Activated CD8-positive, alpha-beta memory T cell treated with anti-CD3 and anti-CD28 coated beads, Interleukin-2, amount 50 U/mL, for 24 hours (primary cell): ENCODE data around the gene PCDHB13.
"Not testable (repeated sequence)": the region's sequence is repeated elsewhere in the genome, so short reads cannot be mapped to it uniquely, and the experiment has no call there.

Experiments
- DNase-seq: peaks from one replicate; pipeline ENCODE4 v3.0.0-alpha.2; 2020; ENCODE audit errors: extremely low read depth

PCDHB13 gene

DNA sequence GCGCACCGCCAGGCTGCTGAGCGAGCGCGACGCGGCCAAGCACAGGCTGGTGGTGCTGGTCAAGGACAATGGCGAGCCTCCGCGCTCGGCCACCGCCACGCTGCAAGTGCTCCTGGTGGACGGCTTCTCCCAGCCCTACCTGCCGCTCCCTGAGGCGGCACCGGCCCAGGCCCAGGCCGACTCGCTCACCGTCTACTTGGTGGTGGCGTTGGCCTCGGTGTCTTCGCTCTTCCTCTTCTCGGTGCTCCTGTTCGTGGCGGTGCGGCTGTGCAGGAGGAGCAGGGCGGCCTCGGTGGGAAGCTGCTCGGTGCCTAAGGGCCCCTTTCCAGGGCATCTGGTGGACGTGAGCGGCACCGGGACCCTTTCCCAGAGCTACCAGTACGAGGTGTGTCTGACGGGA lies 12.1 kb upstream of the PCDHB13 start:
- not testable (repeated sequence) for DNase-seq

DNA sequence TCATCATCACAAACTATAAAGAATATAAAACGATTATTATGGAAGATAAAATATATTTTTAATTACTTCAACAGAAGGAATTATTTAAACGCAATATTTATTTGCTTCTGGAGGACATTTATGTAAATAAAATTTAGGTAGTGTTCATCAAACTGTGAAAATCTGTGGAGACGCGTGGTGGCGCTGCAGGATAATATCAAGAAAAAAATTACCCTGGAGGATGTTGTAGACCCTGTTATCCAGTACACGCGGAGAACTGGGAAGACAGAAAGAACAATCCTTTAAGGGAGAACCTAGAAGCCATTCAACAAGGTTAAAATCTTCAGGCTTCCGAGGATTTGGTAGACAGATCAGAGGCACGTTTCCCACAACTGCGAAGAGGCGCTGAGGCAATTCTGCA lies 5.2 kb upstream of the PCDHB13 start, which contains the start of gene PCDHB12:
Gene PCDHB12 (plus strand): TSS at position 242 of the 400 bp plus-strand sequence. CDS start 189 bp downstream, outside the sequence.
- no peak for DNase-seq

GRCh38 chr5:141210281-141210680 lies 3.4 kb upstream of the PCDHB13 start:
- DNase-seq, result not testable (repeated sequence)

DNA sequence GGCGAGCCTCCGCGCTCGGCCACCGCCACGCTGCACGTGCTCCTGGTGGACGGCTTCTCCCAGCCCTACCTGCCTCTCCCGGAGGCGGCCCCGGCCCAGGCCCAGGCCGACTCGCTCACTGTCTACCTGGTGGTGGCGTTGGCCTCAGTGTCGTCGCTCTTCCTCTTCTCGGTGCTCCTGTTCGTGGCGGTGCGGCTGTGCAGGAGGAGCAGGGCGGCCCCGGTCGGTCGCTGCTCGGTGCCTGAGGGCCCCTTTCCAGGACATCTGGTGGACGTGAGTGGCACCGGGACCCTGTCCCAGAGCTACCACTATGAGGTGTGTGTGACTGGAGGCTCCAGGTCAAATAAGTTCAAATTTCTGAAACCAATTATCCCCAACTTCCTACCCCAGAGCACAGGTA lies 2.9 kb upstream of the PCDHB13 start:
- DNase-seq, result not testable (repeated sequence)

- DNase-seq, result not testable (repeated sequence)
Observed at GRCh38 chr5:141214583-141214982, 864 bp downstream of the PCDHB13 start.

DNA sequence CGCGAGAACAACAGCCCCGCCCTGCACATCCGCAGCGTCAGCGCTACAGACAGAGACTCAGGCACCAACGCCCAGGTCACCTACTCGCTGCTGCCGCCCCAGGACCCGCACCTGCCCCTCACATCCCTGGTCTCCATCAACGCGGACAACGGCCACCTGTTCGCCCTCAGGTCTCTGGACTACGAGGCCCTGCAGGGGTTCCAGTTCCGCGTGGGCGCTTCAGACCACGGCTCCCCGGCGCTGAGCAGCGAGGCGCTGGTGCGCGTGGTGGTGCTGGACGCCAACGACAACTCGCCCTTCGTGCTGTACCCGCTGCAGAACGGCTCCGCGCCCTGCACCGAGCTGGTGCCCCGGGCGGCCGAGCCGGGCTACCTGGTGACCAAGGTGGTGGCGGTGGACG lies 1.8 kb downstream of the PCDHB13 start:
- DNase-seq, result not testable (repeated sequence)

GRCh38 chr5:141216035-141216434 lies 2.3 kb downstream of the PCDHB13 start:
- DNase-seq, result not testable (repeated sequence)

- DNase-seq, result no peak
Observed at GRCh38 chr5:141223112-141223783, 9.5 kb downstream of the PCDHB13 start, which contains the start of gene PCDHB14. Gene PCDHB14, plus strand, starts transcription at chr5:141223343. Its CDS starts 163 bp downstream, at chr5:141223506.

DNA sequence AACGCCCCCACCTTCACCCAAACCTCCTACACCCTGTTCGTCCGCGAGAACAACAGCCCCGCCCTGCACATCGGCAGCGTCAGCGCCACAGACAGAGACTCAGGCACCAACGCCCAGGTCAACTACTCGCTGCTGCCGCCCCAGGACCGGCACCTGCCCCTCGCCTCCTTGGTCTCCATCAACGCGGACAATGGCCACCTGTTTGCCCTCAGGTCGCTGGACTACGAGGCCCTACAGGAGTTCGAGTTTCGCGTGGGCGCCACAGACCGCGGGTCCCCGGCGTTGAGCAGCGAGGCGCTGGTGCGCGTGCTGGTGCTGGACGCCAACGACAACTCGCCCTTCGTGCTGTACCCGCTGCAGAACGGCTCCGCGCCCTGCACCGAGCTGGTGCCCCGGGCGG lies 11.1 kb downstream of the PCDHB13 start:
- DNase-seq, result not testable (repeated sequence)

DNA sequence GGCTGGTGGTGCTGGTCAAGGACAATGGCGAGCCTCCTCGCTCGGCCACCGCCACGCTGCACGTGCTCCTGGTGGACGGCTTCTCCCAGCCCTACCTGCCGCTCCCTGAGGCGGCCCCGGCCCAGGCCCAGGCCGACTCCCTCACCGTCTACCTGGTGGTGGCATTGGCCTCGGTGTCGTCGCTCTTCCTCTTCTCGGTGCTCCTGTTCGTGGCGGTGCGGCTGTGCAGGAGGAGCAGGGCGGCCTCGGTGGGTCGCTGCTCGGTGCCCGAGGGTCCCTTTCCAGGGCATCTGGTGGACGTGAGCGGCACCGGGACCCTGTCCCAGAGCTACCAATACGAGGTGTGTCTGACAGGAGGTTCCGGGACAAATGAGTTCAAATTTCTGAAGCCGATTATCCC lies 11.7 kb downstream of the PCDHB13 start:
- not testable (repeated sequence) for DNase-seq

DNA sequence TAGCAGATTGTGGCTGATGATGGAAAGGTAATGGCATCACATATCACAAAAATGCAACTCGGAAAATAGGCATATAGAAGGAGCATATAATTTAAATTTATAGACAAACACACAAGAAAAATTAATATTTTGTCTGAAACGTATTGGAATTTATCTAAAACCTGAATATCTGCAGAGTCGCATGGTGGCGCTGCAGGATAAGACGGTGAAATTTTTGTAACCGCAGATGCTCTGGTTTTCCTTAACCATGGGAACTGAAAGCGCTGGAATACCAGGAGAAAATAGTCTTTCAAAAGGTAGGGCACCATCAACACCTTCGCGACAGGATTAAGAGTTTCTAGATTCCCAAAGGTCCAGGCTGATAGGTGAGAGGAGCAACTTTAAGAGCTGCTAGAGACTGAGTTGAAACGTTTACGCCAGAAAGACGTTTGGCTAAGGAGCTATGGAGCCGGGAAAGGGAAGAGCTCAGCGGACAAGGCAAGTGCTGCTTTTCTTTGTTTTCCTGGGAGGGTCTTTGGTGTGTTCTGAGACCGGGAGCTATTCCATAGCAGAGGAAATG lies 20.5 kb downstream of the PCDHB13 start:
- DNase-seq, result no peak

GRCh38 chr5:141235922-141236321 lies 22.2 kb downstream of the PCDHB13 start:
- DNase-seq, result not testable (repeated sequence)

DNA sequence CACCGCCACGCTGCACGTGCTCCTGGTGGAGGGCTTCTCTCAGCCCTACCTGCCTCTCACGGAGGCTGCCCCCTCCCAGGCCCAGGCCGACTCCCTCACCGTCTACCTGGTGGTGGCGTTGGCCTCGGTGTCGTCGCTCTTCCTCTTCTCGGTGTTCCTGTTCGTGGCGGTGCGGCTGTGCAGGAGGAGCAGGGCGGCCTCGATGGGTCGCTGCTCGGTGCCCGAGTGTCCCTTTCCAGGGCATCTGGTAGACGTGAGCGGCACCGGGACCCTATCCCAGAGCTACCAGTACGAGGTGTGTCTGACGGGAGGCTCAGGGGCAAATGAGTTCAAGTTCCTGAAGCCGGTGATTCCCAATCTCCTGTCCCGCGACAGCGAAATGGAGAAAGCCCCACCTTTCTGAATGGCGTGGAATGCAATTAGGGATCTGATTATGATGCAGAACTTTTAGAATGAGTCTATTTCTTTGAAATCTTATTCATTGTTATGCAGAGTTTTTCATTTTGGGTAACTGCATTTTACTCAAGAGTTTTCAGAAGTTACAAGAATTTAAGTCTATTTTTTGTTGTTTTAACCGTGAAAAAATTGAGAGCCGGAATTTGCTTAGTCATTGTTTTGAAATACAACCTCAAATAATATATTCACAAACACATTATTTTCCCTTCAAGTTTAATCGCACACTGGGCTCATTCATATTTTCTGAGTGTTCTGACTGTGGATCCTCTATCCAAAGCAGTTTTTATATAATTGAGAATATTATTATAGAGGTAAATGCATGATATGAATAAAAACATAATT lies 23.0 kb downstream of the PCDHB13 start:
- DNase-seq, result no peak

DNA sequence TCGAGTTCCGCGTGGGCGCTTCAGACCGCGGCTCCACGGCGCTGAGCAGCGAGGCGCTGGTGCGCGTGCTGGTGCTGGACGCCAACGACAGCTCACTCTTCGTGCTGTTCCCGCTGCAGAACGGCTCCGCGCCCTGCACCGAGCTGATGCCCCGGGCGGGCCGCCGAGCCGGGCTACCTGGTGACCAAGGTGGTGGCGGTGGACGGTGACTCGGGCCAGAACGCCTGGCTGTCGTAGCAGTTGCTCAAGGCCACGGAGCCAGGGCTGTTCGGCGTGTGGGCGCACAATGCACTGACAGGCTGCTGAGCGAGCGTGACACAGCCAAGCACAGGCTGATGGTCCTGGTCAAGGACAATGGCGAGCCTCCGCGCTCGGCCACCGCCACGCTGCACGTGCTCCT lies 27.8 kb downstream of the PCDHB13 start:
- no peak for DNase-seq

DNA sequence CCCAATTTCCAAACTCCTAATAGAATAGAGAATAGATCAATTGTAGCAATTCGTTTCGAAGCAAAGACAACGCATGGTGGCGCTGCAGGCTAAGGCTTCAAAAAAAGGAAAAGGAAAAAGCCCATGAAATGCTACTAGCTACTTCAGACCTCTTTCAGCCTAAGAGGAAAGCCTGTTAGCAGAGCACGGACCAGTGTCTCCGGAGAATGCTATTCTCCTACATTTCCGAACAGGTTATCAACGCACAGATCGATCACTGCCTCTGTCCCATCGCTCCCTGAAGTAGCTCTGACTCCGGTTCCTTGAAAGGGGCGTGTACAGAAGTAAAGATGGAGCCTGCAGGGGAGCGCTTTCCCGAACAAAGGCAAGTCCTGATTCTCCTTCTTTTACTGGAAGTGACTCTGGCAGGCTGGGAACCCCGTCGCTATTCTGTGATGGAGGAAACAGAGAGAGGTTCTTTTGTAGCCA lies 31.6 kb downstream of the PCDHB13 start, which contains the start of gene PCDHB15:
Gene PCDHB15 (plus strand): TSS at position 146 of the 468 bp plus-strand sequence. CDS start 184 bp downstream, at position 330.
- no peak for DNase-seq

GRCh38 chr5:141246971-141247370 lies 33.3 kb downstream of the PCDHB13 start:
- not testable (repeated sequence) for DNase-seq

DNA sequence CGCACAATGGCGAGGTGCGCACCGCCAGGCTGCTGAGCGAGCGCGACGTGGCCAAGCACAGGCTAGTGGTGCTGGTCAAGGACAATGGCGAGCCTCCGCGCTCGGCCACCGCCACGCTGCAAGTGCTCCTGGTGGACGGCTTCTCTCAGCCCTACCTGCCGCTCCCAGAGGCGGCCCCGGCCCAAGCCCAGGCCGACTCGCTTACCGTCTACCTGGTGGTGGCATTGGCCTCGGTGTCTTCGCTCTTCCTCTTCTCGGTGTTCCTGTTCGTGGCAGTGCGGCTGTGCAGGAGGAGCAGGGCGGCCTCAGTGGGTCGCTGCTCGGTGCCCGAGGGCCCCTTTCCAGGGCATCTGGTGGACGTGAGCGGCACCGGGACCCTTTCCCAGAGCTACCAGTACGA lies 33.7 kb downstream of the PCDHB13 start:
- not testable (repeated sequence) for DNase-seq

- DNase-seq, result no peak
Observed at GRCh38 chr5:141250576-141250975, 36.9 kb downstream of the PCDHB13 start.

- DNase-seq, result no peak
Observed at GRCh38 chr5:141258464-141258863, 44.7 kb downstream of the PCDHB13 start.

DNA sequence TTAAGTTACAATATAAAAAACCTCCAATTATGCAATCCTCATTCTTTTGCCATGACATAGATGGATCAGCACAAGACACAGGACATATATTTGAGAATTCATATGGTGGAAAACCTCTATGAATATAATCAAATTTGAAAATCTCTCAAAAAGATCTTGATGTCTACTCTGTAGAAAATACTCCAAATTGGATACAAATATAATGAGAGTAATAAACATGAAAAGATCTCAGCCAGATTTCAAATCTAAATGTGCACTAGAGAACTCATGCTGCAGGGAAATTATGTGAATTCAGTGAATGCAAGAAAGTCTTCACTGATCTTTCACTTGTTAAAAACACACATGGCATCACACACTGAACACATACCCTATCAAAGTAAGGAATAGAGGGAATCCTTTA lies 45.2 kb downstream of the PCDHB13 start:
- DNase-seq, result no peak

- no peak for DNase-seq
Observed at GRCh38 chr5:141260458-141261237, 46.9 kb downstream of the PCDHB13 start.

- no peak for DNase-seq
Observed at GRCh38 chr5:141261238-141261546, 47.5 kb downstream of the PCDHB13 start.
